OCI-M2 (cell line): ENCODE measurements around the gene ADAMTS7.
"Not testable (repeated sequence)": the region's sequence is repeated elsewhere in the genome, so short reads cannot be mapped to it uniquely, and the experiment has no call there.

ENCODE experiments used
- DNase-seq: peaks from one replicate; lab custom pipeline; 2025; ENCODE audit not compliant: unreplicated experiment; lab: John Stamatoyannopoulos, UW

The ADAMTS7 gene

DNA sequence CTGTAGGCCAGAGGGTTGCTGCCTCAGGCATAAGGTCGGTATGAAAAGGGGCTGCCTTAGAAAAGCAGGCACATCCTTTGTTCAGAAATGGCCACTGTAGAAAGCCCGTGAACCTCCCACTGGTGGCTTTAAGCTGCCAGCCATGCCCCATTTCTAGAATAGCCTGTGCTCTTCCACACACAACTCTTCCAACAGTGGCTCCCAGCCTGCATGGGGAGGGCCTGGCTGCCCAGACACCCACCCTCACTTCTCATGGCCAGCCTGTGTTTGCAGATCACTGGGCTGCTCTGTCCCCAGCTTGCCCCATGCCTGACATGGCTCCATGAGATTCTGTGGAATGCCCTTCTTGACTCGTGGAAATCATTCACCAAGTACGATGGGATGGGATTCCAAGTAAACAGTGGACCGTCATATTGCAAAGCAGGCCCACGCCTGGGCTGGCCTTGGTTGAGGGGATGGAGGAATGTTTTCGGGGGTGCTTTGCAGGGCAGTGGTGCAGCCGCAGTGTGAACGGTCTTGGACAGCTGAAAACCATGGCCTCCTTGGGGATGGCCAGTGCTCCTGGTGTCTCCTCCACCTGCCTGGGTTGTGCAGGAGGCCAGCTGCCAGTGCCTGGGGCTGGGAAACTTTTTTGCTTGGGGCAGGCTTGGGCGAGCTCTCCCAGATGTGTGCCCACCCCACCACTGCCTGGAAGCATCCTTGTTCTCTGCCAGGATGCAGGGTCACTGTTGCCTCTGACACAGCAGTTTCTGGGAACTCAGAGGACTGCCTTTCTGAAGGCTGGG is 57.3 kb downstream of the ADAMTS7 start:
- not testable (repeated sequence) for DNase-seq

DNA sequence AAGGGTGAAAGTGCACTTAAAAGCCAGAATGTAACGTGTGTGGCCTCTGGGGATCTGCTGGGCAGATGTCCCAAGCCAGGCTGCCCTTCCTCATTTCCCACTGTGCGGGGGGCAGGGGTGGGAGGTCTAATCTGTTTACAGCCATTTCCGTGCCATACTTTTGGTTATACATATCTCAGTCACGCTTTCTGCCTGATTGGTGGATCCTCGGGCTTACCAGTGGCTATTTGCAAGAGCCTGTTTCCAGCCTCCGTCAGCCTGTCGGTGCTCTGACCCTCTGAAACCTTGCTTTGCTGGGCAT is 58.0 kb downstream of the ADAMTS7 start:
- DNase-seq: not testable (repeated sequence)

DNA sequence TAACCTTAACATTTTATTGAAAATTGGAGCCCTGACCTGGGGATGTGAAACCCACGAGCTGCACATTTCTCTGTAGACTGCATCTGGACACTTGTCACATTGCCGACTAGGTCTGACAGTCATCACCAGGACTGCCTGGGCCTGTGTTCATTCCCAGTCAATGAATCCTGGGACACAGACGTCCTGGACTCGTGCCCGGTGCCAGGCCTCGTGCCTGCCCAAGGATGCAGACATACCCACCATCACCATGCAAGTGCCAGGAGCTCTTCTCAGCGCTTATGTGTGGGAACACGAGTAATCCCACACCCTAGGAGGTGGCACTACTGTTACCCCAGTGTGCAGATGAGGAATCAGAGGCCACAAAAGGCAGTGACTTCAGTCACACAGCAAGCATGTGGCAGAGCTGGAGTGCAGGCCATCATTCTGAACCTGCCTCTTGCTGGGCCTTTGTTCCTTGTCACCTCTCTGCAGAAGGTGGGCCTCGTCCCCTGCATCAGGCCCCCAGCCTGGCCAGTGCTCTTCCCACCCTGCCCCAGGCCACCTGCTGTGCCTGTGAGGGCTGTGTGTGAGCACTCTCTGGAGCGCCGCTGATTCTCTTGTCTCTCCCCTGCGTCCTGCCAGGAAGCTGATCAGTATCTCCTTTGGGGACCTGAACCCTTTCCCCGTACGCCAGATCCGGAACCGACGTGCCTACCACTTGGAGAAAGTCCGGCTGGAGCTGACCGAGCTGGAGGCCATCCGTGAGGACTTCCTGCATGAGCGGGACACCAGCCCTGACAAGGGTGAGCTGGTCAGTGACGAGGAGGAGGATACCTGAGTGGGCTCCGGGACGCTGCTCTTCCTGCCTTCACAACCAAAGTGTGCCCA is 58.5 kb downstream of the ADAMTS7 start:
- DNase-seq: no peak

DNA sequence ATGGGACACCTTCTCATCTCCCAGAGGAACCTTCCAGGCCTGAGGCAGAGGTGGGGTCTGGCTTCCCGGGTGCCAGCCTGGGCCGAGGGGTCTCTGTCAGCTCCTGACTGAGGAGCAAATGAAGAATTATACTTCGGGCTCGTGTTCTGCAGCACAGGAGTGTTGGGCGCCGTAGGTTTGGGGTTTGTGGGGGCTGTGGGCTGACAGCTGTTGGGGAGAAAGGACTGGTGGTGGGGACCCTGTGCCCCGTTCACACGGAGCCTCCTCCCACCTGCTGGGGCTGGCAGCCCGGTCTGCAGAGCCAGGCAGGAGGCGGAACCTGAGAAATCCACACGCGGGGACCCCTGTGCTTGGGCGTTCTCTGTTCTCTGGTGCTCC is 59.7 kb downstream of the ADAMTS7 start:
- no peak for DNase-seq

DNA sequence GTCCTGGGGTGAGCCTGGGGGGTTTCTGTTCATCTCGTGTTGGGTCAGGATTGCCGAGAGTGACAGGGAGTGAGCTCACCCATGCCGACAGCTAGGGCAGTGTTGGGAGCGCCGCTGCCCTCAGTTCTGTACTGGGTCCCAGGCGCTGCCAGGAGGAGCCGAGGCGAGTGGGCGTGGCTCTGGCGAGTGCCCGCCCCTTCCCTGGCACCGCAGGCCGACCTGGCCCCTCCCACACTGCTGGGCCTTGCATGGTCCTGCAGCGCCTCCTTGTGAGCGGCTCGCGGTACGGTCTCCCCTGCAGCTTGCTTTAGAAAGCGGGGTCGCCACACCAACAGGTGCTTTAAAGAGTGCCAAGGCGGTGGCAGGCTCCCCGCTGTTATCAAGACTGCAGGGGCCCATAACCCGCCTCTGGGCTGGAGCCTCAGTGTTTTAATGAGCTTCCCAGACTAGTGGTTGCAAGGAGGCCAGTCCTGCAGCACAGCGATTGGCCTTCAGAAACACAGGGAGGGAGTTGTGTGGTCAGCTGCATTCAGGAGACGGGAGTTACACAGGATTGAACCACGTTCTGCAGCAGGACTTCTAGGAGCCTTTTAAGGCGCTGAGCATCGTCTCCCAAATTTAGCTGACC is 60.2 kb downstream of the ADAMTS7 start:
- DNase-seq: not testable (repeated sequence)

DNA sequence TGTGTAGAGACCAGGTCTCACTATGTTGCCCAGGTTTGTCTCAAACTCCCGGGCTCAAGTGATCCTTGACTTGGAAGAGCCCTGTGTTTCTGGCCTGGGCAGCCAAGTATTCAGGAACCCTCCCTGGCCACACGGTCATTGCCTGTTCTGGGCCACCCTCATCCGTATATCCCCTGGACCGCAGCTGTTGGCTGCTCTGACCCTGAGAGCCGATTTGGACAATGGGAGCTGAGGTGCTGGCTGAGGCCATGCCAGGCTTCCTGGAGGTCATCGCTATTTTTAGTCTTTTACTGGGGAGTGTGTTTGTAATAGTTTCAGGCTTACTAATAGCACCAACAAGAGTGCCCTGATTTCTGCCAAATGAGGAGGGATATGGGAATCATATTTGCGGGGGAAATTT is 60.7 kb downstream of the ADAMTS7 start:
- DNase-seq: no peak

DNA sequence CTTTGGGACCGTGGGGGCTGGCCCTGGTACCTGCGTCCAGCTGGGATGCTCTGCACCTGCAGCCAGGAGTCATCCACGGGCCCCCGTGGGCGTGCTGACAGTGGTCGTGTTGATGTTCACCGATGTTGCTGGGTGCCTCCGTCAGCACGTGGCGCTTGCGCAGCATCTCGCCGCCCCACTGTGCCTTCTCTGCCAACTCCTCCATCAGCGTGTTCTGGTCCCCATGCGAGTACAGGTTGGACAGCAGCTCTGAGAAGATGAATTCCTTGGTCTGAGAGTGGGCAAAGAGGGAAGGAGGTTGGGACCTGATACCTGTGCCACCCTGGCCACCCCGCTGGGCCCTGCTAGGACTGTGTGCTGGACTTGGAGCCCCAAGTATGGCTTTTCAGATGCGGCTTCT is 61.4 kb downstream of the ADAMTS7 start:
- DNase-seq: no peak

DNA sequence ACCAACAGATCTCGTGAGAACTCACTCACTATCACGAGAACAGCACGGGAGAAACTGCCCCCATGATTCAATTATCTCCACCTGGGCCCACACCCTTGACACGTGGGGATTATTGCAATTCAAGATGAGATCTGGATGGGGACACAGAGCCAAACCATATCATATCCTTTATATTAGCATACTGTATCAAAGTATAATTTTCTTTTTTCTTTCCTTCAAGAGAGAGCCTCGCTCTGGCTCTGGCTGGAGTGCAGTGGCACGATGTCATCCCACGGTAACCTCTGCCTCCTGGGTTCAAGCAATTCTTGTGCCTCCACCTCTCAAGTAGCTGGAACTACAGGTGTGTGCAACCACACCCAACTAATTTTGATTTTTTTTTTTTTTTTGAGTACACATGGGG is 63.4 kb downstream of the ADAMTS7 start:
- DNase-seq: not testable (repeated sequence)

DNA sequence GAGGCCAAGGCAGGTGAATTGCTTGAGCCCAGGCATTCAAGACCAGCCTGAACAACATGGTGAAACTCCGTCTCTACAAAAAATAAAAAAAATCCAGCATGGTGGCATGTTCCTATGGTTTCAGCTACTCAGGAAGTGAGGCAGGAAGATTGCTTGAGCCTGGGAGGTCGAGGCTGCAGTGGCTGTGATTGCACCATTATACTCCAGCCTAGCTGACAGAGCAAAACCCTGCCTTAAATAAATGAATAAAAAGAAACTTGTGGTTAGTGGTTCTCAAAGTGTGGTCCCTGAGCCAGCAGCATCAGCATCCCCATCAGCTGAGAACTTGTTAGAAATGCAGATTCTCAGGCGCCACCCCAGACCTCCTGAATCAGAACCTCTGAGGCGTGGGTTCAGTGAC is 69.6 kb downstream of the ADAMTS7 start:
- not testable (repeated sequence) for DNase-seq

DNA sequence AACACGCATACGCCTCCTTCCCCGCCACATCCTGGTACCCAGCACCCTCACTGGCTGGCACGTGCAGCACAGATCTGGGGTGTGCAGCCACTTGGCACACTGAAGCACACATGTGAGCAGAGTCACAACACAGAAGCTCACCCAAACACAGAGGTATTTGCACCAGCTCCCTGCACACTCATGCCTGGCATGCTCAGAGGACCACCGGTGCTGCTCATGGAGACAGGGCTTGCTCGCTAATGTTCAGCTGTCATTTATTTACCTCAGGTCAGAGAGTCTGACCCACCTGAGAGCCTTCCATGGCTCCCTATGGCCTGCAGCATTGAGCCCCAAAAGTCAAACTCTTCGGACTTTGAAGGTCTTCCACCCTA is 70.4 kb downstream of the ADAMTS7 start:
- no peak for DNase-seq

DNA sequence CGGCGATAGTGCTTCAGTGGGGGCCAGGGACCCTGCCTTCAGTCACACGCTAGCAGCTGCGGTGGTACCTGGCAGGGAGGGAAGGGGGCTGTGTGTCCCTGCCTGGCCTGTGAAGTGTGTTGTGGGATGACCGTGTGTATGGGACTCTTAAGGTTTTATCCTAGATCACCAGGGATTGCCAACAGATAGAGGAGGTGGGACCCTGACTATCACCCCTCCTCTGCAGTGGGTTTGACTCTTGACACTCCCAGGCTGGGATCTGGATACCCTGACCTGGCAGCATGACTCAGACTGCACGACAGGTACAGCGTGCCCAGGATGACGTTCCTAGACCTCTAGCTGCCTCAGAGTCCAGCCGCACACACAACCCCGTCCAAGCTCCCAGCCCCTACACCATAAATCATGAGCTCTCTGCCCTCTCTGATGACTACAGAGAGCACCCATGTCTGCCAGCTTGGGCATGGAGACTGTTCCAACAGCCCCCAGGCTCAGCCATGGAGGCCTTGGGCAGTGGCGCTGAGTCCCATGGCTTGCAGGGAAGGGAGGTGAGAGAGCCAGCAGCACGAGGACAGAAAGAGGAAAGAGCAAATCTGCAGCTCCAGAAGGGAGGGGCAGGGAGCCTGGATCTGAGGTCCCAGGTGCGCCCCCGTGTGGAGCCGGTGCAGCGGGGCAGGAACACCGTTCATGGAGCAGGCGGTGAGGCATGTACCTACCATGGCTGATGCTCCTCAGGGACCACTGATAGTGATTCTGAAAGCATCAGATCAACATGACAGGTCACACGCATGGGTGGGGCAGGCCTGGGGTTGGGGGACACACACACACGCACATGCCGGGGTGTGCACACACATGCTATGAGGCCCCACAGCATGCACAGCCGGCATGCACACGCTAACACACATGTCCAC is 71.0 kb downstream of the ADAMTS7 start:
- DNase-seq: no peak

DNA sequence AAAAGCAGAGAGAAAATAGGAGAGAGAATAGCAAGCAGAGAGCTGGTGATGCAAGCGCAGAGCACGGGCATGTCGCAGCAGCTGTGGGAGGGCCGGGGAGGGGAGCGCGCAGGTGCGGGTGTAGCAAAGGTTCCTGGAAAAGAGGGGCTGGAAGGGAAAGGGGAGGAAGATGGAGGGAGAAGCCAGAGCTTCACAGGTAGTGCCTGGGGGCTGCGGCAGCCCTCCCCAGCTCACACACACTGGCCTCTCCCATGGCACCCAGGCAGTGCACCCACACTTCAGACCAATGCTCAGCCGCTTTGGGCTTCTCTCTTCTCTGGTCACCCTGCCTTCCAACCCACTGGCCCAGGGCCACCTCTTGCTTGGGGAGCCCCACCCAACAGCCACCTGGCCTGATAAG is 72.1 kb downstream of the ADAMTS7 start:
- DNase-seq: no peak

DNA sequence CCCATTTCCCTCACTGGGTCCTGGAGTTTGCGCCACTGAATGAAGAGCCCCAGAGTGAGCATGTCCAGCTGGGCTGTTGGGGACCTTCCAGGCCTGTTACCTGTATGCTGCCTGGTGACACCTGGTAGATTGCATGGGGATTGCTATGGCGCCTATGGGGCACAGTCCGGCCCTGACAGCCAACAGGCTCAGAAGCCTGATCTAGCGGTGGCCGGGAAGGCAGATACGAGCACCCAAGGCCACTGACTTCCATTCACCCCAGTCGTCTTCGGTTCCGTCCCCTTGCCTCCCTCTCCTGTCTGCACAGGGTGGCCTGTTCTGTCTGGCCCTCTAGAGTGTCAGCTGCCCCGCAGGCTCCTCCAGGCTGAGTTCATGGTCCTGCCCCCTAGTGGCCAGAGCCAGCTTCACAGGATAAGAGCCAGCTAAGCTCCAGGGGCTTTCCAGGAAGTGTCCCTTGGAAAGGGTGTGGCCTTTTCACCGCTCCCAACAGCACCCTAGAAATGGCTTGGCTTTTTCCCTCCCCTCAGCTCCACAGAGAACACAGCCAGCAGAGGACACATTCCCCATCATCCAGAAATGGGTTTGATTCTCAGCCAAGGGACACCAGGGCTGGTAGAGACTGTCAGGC is 73.2 kb downstream of the ADAMTS7 start:
- DNase-seq: not testable (repeated sequence)

DNA sequence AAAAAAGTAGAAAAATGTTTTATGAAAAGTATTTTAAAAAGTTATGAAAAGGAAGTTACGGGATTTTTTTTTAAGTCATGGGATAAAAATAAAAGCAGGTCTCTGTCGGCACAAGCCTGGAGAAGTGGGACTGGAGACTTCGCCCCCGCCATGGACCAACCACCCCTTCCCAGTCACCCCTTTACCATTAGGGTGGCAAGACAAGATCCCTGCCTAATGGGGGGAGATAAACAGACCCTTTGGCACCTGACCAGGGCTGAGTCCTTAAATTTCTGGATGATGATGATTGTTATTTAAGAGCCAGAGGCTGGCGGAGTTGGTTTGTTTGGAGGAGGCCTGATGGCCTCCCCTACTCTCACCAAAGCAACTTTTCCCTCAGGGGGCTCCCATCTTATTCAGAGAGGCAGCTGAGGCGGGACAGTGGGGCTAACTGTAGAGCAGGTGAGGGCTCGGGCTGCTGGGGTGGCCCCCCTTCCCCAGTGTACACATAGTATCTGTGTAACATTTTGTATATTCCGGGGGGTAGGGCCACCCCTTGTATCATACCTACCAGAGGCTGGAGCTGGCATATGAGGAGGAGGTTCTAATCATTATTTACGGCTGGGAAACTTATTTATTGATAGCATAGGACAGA is 74.0 kb downstream of the ADAMTS7 start:
- DNase-seq: no peak

DNA sequence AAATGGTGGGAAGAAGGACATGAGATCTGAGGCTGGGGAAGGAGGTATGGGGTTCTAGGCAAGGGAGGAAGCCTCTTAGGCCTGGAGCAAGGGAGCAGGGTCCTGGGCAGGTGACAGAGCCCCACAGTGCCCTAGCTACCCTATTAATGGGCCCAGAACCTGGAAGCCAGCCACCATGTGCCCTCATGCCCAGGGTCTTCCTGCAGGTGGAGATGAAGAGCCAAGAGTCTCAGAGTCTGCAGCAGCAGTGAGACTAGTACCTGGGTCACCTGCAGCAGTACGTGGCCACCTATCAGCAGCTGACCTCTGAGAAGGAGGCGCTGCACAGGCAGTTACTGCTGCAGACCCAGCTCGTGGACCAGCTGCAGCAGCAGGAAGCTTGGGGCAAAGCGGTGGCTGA is 75.0 kb downstream of the ADAMTS7 start:
- not testable (repeated sequence) for DNase-seq

DNA sequence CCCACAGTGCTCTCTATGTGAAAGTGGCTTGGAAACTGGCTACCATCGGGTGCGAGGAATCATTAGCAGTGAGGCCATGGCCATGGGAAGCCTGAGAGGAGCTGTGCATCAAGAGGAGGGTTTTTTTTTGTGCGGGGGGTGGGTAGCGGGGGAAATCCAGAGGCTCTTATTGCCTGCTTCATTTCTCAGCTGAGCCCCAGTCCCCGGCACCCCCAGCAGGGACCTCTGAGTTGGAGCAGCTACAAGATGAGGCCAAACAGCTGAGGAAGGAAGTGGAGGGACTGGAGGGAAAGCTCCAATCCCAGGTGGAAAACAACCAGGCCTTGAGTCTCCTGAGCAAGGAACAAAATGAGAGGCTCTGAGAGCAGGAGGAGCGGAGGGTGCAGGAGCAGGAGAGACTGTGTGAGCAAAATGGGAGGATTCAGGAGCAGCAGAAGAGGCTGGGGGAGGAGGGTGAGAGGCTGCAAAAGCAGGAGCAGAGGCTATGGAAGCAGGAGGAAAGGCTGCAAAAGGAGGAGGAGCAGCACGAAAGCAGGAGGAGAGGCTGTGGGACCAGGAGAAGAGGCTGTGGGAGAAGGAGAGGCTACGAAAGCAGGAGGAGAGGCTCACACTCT is 76.7 kb downstream of the ADAMTS7 start:
- no peak for DNase-seq

DNA sequence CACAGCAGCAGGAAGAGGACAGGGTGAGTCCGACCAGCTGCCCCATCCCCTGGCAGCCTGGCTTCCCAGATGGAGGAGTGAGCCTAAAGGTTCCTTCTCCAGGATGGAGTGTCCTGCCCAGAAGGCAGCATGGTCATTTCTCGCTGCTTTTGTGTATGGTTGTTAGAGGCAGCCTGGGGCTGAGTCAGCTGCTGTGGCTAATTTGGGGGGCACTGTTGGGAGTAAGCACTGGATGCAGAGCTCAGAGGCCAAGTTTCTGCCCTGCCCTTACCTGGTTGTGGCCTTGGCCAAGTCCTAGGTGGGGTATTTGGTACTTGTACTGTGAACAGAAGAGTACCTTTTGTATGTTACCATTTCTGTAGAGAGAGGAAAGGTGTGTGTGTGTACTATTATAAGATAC is 78.6 kb downstream of the ADAMTS7 start:
- DNase-seq: no peak

DNA sequence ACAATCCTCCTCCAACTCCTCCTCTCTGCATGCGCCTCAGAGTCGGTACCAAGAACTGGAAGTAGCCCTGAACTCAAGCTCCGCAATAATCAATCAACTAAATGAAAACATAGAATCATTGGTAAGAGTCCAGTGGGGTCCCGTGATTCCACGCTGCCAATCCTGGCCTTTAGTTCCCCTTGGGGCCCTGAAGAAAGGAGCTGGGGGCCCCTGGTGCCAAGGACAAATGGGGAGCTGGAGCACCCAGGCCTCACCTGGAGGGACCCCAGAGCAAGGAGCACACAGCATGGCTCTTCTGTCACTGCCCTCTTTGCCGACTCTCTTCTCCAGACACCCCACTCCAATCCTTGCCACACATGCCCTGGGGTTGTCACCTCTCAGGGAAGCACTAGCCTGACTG is 80.3 kb downstream of the ADAMTS7 start:
- DNase-seq: no peak

DNA sequence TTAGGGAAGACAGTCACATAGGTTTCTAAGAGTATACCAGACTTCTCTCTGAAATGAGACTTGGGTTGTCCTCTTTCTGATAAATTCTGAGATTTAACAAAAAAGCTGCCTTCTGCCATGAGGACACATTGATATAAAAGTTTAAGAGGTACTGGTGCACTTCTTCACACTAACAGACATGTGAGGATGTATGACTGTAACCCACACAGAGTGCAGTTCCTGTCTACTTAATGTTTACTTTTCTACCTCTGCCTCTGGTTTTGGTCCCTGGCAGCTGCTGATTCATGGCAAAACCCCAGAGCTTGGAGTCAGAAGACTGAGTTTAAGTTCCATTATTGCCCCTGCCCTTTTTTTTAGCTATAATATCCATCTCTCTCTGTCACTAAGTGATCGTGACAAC is 82.8 kb downstream of the ADAMTS7 start:
- not testable (repeated sequence) for DNase-seq

DNA sequence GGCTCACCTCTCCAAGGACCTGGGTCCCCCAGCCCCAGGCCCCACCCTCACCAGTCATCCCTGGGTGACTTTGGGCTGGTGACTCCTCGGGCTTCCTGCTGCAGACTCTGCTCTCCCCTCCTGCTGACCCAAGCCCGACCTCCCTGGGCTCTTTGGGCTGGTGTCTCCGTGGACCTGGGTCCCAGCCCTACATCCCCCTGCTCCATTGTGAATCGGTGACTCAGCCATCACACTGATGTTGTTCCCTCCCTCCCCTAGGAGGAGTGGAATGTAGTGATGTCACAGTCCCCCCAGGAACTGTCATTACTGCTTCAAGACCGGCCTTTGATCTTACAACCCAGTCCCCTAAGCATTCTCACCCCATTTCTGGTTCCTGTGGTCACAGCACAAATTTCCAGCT is 83.7 kb downstream of the ADAMTS7 start:
- no peak for DNase-seq
